Activated naive CD4-positive, alpha-beta T cell treated with anti-CD3 and anti-CD28 coated beads for 36 hours (primary cell): Measurements from ENCODE around the gene FAM219B. TPM values are rescaled to one million over a fixed set of nuclear protein-coding genes. Genes with fewer than 3 reads are reported as not detected.
A peak's percentile ranks its signal among the peaks of the same experiment; 100 is the strongest.

ENCODE experiments used
- CTCF ChIA-PET: fragments of 350-600 bp; sonication (Branson Sonifier 250); formaldehyde crosslinking; loops from one replicate; lab custom pipeline; 2021; ENCODE audit warnings: antibody characterized with exemption; lab: Charles Lee
- DNase-seq: peaks from one replicate; pipeline ENCODE4 v3.0.0-alpha.2; 2020
- H3K27ac Mint-ChIP-seq: one replicate; pipeline ENCODE4 v1.8.0; 2021; ENCODE audit warnings: mild to moderate bottlenecking, mixed read lengths
- H3K27me3 Mint-ChIP-seq: one replicate; pipeline ENCODE4 v1.8.0; 2021; ENCODE audit warnings: low read depth, mixed read lengths
- H3K36me3 Mint-ChIP-seq: one replicate; pipeline ENCODE4 v1.8.0; 2021; ENCODE audit warnings: low read depth, mixed read lengths
- H3K4me1 Mint-ChIP-seq: one replicate; pipeline ENCODE4 v1.8.0; 2021; ENCODE audit warnings: low read depth, mixed read lengths
- H3K4me3 Mint-ChIP-seq: one replicate; pipeline ENCODE4 v1.8.0; 2021; ENCODE audit warnings: mild to moderate bottlenecking, moderate library complexity, mixed read lengths
- H3K9me3 Mint-ChIP-seq: one replicate; pipeline ENCODE4 v1.8.0; 2021; ENCODE audit warnings: mixed read lengths
- intact Hi-C: fragments of 100-400 bp; cut with micrococcal nuclease; formaldehyde crosslinking; loops from one replicate; pipeline ENCODE4 v1.15.1; 2023
- total RNA-seq, 2 experiments: library from RNA; stranded (reverse); gene quantifications; one replicate each; pipeline ENCODE4 v1.2.3, GENCODE V29; 2021

FAM219B gene
- total RNA-seq, 2 experiments from 2014 or later: 60.3 to 63.0 TPM

DNA sequence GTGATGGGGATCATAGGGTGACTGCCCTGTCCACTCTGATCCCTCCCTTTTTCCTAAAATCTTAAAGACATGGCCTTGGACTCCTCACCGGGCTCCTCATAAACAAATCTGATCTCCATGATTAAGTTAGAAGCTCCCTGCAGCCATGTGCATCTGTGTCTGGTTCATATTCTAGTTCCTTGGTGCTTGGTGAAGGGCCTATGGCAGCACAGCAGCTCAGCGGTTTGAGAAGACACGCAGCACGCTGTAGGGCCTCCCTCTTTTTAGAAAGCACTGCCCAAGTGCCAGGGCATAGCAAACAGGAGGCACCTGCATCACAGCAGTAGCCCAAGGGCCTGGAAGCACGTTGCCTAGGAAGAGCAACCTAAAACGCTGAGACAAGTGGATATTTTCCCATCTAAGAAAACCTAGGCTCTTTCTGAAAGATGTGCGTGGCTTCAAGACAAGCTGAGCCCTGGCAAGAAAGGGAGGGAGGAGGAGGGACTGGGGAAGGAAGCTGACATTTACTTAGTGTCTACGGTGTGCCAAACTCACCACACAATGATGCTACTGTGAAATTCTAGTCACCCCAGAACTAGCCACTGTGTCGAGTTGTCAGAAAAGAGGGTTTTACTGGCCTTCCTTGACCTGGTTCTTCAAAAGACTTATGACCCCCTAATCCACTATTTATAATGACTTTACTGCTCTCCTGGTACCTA is 48.8 kb downstream of the FAM219B start:
- Mint-ChIP-seq H3K4me1 (peaks cover 36% of the 10 kb centered on the region), H3K27ac (peak overlapping the region; percentile 68), H3K9me3 (no peaks in the 10 kb centered on the region), H3K36me3 (peaks cover 6% of the 10 kb centered on the region), H3K4me3 (no peak overlapping the region), H3K27me3 (no peaks in the 10 kb centered on the region)
- no peak for DNase-seq
- CTCF ChIA-PET: interaction anchor here (0.5 to 2.2 kb wide), 7 partner anchors 12 to 226 kb away, joined by 3 to 21 read pairs (median 4); no protein-coding TSS in a partner anchor
- intact Hi-C loops: no loop called here

DNA sequence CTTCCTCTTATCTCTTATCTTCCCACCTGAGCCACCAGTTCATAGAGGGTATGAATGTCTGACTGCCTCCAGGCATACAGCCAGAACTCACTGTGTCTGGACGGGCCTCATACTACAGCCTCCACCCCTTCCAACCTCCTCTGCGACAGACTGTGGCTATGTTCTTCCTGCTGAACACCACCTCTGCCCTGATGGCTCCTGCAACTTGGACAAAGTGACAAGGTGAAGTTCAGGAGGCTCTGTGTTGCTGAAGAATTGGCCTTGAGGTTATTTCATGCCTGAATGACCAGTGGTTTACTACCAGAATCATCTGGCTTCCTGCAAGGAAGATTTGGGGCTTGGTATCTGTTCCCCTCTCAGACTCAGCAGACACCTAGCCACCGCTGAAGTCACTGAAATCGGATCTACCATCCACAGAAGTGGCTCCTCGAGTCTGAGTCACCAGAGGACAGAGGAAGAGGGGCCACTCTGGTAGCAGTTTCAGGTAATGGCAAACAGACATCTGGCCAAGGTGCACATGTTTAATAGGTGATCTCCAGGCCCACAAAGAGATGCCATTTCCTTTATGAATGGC is 49.5 kb downstream of the FAM219B start:
- DNase-seq: no peak
- Mint-ChIP-seq H3K27me3 (no peaks in the 10 kb centered on the region), H3K27ac (peak overlapping the region; percentile 68), H3K36me3 (peaks cover 8% of the 10 kb centered on the region), H3K9me3 (no peaks in the 10 kb centered on the region), H3K4me1 (peaks cover 35% of the 10 kb centered on the region), H3K4me3 (no peak overlapping the region)
- CTCF ChIA-PET: interaction anchor here (1.1 to 3.1 kb wide), 3 partner anchors 12 to 44 kb away, joined by 3 to 9 read pairs (median 6); no protein-coding TSS in a partner anchor
- intact Hi-C loops: no loop called here

DNA sequence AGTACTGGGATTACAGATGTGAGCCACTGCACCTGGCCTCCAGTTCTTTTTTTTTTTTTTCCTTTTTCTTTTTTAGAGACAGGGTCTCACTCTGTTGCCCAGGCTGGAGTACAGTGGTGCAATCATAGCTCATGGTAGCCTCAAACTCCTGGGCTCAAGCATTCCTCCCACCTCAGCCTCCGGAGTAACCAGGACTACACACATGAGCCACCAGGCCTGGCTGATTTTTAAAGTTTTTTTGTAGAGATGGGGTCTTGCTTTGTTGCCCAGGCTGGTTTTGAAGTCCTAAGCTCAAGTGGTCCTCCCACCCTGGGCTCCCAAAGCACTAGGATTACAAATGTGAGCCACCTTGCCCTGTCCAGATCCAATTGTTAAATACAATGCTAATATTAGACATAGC is 50.1 kb downstream of the FAM219B start:
- no peak overlapping the region for H3K4me3 Mint-ChIP-seq
- intact Hi-C loops: no loop called here
- no peak for DNase-seq
- no peak overlapping the region for H3K27ac Mint-ChIP-seq
- no peaks in the 10 kb centered on the region for H3K27me3 Mint-ChIP-seq
- H3K36me3 Mint-ChIP-seq: peaks cover 9% of the 10 kb centered on the region
- H3K9me3 Mint-ChIP-seq: no peaks in the 10 kb centered on the region
- H3K4me1 Mint-ChIP-seq: peaks cover 35% of the 10 kb centered on the region
- CTCF ChIA-PET: interaction anchor here (0.6 to 3.1 kb wide), 3 partner anchors 44 to 222 kb away, joined by 3 to 9 read pairs (median 3); no protein-coding TSS in a partner anchor

- Mint-ChIP-seq H3K27me3 (no peaks in the 10 kb centered on the region), H3K27ac (peak overlapping the region; percentile 51), H3K36me3 (peaks cover 9% of the 10 kb centered on the region), H3K4me1 (peaks cover 35% of the 10 kb centered on the region), H3K9me3 (no peaks in the 10 kb centered on the region), H3K4me3 (no peak overlapping the region)
- intact Hi-C loops: no loop called here
- CTCF ChIA-PET: interaction anchor here (0.6 to 3.1 kb wide), 3 partner anchors 45 to 221 kb away, joined by 3 to 9 read pairs (median 3); no protein-coding TSS in a partner anchor
- no peak for DNase-seq
These were observed 50.8 kb downstream of the FAM219B start for GRCh38 chr15:74855857-74856256.

DNA sequence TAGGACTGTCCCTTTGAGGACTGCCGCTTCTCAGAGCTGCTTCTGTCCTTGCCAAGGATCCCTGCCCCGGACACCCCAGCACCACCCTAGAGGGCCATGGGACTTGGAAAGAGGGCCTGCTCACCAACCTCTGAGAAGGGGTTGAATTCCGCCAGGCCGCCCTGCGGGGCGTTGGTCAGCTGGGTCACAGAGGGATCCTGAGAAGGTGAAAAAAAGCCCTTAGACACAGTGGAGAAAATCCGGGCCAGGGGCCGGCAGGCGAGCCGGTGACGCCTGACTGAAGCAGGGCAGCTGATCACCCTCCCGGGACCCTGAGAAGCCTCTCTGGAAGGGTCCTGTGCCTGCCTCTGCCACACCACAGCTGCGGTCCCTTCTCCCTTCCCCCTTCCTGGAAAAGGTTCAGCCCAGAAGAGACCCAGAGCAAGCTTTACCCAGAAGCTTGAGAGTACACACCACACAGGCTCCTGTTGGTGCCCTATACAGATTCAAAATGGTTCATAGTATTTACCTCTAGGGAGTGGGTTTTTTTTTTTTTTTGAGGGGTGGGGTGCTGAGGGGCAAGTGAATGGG is 52.1 kb downstream of the FAM219B start:
- no peak overlapping the region for H3K4me3 Mint-ChIP-seq
- DNase-seq: no peak
- intact Hi-C loops: no loop called here
- no peaks in the 10 kb centered on the region for H3K27me3 Mint-ChIP-seq
- peaks cover 29% of the 10 kb centered on the region for H3K4me1 Mint-ChIP-seq
- CTCF ChIA-PET: interaction anchor here (3.1 kb wide), 1 partner anchor 46 kb away, joined by 9 read pairs; no protein-coding TSS in a partner anchor
- H3K9me3 Mint-ChIP-seq: no peaks in the 10 kb centered on the region
- H3K36me3 Mint-ChIP-seq: peaks cover 13% of the 10 kb centered on the region
- H3K27ac Mint-ChIP-seq: no peak overlapping the region

DNA sequence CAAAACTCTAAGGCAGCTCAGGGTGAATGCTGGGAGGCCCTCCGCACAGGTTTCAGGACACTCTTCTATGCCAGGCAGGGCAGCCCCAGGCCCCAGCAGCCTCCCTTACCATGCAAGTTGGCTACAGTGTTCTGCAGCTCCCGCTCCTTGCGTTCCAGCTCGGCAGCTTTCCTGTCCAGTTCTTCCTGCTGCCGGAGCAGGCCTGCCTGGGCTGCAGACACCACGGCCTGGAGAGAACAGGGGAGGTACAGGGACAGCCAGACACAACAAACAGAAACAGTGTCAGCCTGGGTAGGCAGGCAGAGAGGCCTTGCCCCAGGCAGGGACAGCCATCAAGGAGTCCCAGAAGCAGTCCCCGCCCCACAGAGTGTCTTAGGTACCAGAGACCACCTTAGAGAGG is 54.7 kb downstream of the FAM219B start:
- H3K9me3 Mint-ChIP-seq: no peaks in the 10 kb centered on the region
- intact Hi-C loops: no loop called here
- H3K4me1 Mint-ChIP-seq: peaks cover 6% of the 10 kb centered on the region
- no peaks in the 10 kb centered on the region for H3K27me3 Mint-ChIP-seq
- no peak for DNase-seq
- CTCF ChIA-PET: interaction anchor here (1.5 kb wide), 1 partner anchor 19 kb away, joined by 4 read pairs; no protein-coding TSS in a partner anchor
- H3K36me3 Mint-ChIP-seq: peaks cover 25% of the 10 kb centered on the region
- H3K4me3 Mint-ChIP-seq: no peak overlapping the region
- H3K27ac Mint-ChIP-seq: peak overlapping the region; percentile 6

- Mint-ChIP-seq H3K4me3 (no peak overlapping the region), H3K4me1 (peaks cover 9% of the 10 kb centered on the region), H3K27ac (no peak overlapping the region), H3K9me3 (no peaks in the 10 kb centered on the region), H3K36me3 (peaks cover 27% of the 10 kb centered on the region), H3K27me3 (no peaks in the 10 kb centered on the region)
- intact Hi-C loops: no loop called here
- no peak for DNase-seq
- CTCF ChIA-PET: no interaction called here
These were observed 56.3 kb downstream of the FAM219B start for GRCh38 chr15:74850393-74850792.

Other genes starting within 250 kb of the FAM219B start
- gene EDC3, start 210.8 kb downstream of the FAM219B start, total RNA-seq: 10 to 100 TPM; 33.8 to 37.8 TPM
- under 1 TPM; 0.12 to 0.37 TPM for gene CYP1A1, start 181.3 kb downstream of the FAM219B start, total RNA-seq
- gene CYP1A2, start 158.0 kb downstream of the FAM219B start, total RNA-seq: not detected
- gene CSK, start 124.8 kb downstream of the FAM219B start, total RNA-seq: 100 to 1,000 TPM; 272 to 282 TPM
- not detected for gene LMAN1L, start 94.0 kb downstream of the FAM219B start, total RNA-seq
- gene CPLX3, start 80.2 kb downstream of the FAM219B start, total RNA-seq: not detected
- gene ULK3, start 63.7 kb downstream of the FAM219B start, total RNA-seq: 10 to 100 TPM; 58.9 to 69.2 TPM
- gene SCAMP2, start 33.5 kb downstream of the FAM219B start, total RNA-seq: 10 to 100 TPM; 60.6 TPM
- 10 to 100 TPM; 55.2 to 56.1 TPM for gene MPI, start 16.8 kb downstream of the FAM219B start, total RNA-seq
- gene COX5A, start 31.2 kb upstream of the FAM219B start, total RNA-seq: 100 to 1,000 TPM; 346 to 348 TPM
- 1 to 10 TPM; 3.5 to 3.7 TPM for gene RPP25, start 49.9 kb upstream of the FAM219B start, total RNA-seq
- gene SCAMP5, start 88.7 kb upstream of the FAM219B start, total RNA-seq: under 1 TPM; 0.15 to 0.38 TPM
- gene PPCDC, start 116.7 kb upstream of the FAM219B start, total RNA-seq: 10 to 100 TPM; 17.5 to 18.0 TPM